DND-41 (cell line): ENCODE results near the gene CARD9.

Source experiments
- ATAC-seq: fragments of 200-7000 bp; cut with Tn5 transposase; 3 replicates; pipeline ENCODE4 v1.9.1; 2021; ENCODE audit warnings: low read depth; ENCODE audit not compliant: insufficient read depth
- DNase-seq: peaks from one replicate; pipeline ENCODE4 v3.0.0-alpha.2; 2020
- H2AFZ ChIP-seq: 2 replicates; pipeline ENCODE4 v1.6.0; 2012; ENCODE audit warnings: low read depth, low read length
- H3K27ac ChIP-seq: 2 replicates; pipeline ENCODE4 v1.5.1; 2012; ENCODE audit warnings: low read length, inconsistent platforms
- H3K27me3 ChIP-seq: fragments of 200-600 bp; sonication (generic); 2 replicates; pipeline ENCODE4 v1.6.0; 2012; ENCODE audit warnings: low read length, mild to moderate bottlenecking, inconsistent platforms; ENCODE audit not compliant: insufficient read depth, poor library complexity
- H3K36me3 ChIP-seq: 2 replicates; pipeline ENCODE4 v1.5.1; 2012; ENCODE audit warnings: low read length, inconsistent platforms; ENCODE audit not compliant: insufficient read depth
- H3K4me1 ChIP-seq: 2 replicates; pipeline ENCODE4 v1.5.1; 2012; ENCODE audit warnings: mild to moderate bottlenecking, low read length; ENCODE audit not compliant: insufficient read depth
- H3K4me2 ChIP-seq: 2 replicates; pipeline ENCODE4 v1.6.0; 2012; ENCODE audit warnings: mild to moderate bottlenecking, moderate library complexity, low read length, inconsistent platforms; ENCODE audit not compliant: insufficient read depth
- H3K4me3 ChIP-seq, 2 experiments: fragments of 200-600 bp in 1 of 2; shearing (Covaris generic) in 1 of 2; 2 replicates each; pipeline ENCODE4 v1.5.1; 2012 to 2016; ENCODE audit warnings: inconsistent platforms in 2 of 2, low read length in 2 of 2, mild to moderate bottlenecking in 2 of 2, low read depth in 1 of 2, moderate library complexity in 1 of 2
- H3K79me2 ChIP-seq: 2 replicates; pipeline ENCODE4 v1.6.0; 2012; ENCODE audit warnings: low read length, inconsistent platforms; ENCODE audit not compliant: insufficient read depth
- H3K9ac ChIP-seq: 2 replicates; pipeline ENCODE4 v1.6.0; 2012; ENCODE audit warnings: low read depth, mild to moderate bottlenecking, inconsistent platforms, low read length, moderate library complexity
- H3K9me3 ChIP-seq: 2 replicates; pipeline ENCODE4 v1.5.1; 2012; ENCODE audit warnings: low read length, moderate library complexity, mild to moderate bottlenecking, inconsistent platforms; ENCODE audit not compliant: insufficient read depth, severe bottlenecking
- H4K20me1 ChIP-seq: 2 replicates; pipeline ENCODE4 v1.6.0; 2012; ENCODE audit warnings: low read length; ENCODE audit not compliant: insufficient read depth
- CTCF ChIP-seq: IDR thresholded peaks from 2 replicates; pipeline ENCODE4 v1.5.1; 2012; ENCODE audit warnings: borderline replicate concordance, low read length, moderate library complexity, mild to moderate bottlenecking; ENCODE audit not compliant: poor library complexity, severe bottlenecking; ENCODE audit errors: extremely low read depth
- EZH2 ChIP-seq: IDR thresholded peaks from 3 replicates; pipeline ENCODE4 v1.6.1; 2012; ENCODE audit warnings: borderline replicate concordance, low read depth, mild to moderate bottlenecking, moderate library complexity, low read length, inconsistent platforms; ENCODE audit not compliant: severe bottlenecking

CARD9 gene

GRCh38 chr9:136357202-136357725, 16.2 kb downstream of the CARD9 start:
- H3K36me3 ChIP-seq = no peaks in the 10 kb centered on the region
- no peaks in the 10 kb centered on the region for H3K9me3 ChIP-seq
- peaks cover 2% of the 10 kb centered on the region; the same call in 1 of the 2 replicates for H4K20me1 ChIP-seq
- H3K27me3 ChIP-seq = no peaks in the 10 kb centered on the region
- no peak overlapping the region for H3K9ac ChIP-seq
- no peak overlapping the region for H3K4me3 ChIP-seq
- DNase-seq (no peak), ATAC-seq (no peak)
- no peak overlapping the region for H3K4me2 ChIP-seq
- no peaks in the 10 kb centered on the region for H3K4me1 ChIP-seq
- no peak for TF ChIP-seq CTCF
- no peak for TF ChIP-seq EZH2
- H3K79me2 ChIP-seq = no peaks in the 10 kb centered on the region
- H3K27ac ChIP-seq = no peak overlapping the region
- H2AFZ ChIP-seq = no peak overlapping the region

GRCh38 chr9:136355616-136356557, 17.6 kb downstream of the CARD9 start:
- H3K4me3 ChIP-seq = no peak overlapping the region
- H3K9me3 ChIP-seq = no peaks in the 10 kb centered on the region
- no peak overlapping the region for H3K27ac ChIP-seq
- DNase-seq (no peak), ATAC-seq (no peak)
- H3K79me2 ChIP-seq = no peaks in the 10 kb centered on the region
- no peak overlapping the region for H2AFZ ChIP-seq
- H3K36me3 ChIP-seq = no peaks in the 10 kb centered on the region
- H3K4me2 ChIP-seq = no peak overlapping the region
- H3K4me1 ChIP-seq = no peaks in the 10 kb centered on the region
- no peaks in the 10 kb centered on the region for H3K27me3 ChIP-seq
- H4K20me1 ChIP-seq = no peaks in the 10 kb centered on the region; the same call in 1 of the 2 replicates
- no peak for TF ChIP-seq EZH2
- TF ChIP-seq CTCF = no peak
- no peak overlapping the region for H3K9ac ChIP-seq

GRCh38 chr9:136354592-136355085, 18.8 kb downstream of the CARD9 start:
- Histone ChIP-seq H3K4me3 (no peak overlapping the region), H3K27me3 (no peaks in the 10 kb centered on the region), H3K36me3 (no peaks in the 10 kb centered on the region), H3K27ac (no peak overlapping the region), H4K20me1 (no peaks in the 10 kb centered on the region; the same call in 1 of the 2 replicates), H3K4me1 (no peaks in the 10 kb centered on the region), H3K79me2 (no peaks in the 10 kb centered on the region), H3K4me2 (no peak overlapping the region), H3K9me3 (no peaks in the 10 kb centered on the region), H2AFZ (no peak overlapping the region), H3K9ac (no peak overlapping the region)
- ATAC-seq (no peak), DNase-seq (no peak)
- no peak for TF ChIP-seq EZH2
- no peak for TF ChIP-seq CTCF
